ENCODE data around the gene AIP. TPM values are rescaled to one million over a fixed set of nuclear protein-coding genes. Genes with fewer than 3 reads are reported as not detected.

The AIP gene
- total RNA-seq, 1 experiment from 2014 or later, result 61.0 TPM

GRCh38 chr11:67433536-67434394 lies 49.1 kb upstream of the AIP start (continued):
- TF ChIP-seq TCF7L2 (IDR thresholded peaks at IDR 0.05; ENCODE audit: borderline replicate concordance, extremely low read depth, insufficient read depth, insufficient read length) (no peak), SP1 (IDR thresholded peaks at IDR 0.05; ENCODE audit: low read depth) (no peak), JUND (IDR thresholded peaks at IDR 0.05) (no peak)

DNA sequence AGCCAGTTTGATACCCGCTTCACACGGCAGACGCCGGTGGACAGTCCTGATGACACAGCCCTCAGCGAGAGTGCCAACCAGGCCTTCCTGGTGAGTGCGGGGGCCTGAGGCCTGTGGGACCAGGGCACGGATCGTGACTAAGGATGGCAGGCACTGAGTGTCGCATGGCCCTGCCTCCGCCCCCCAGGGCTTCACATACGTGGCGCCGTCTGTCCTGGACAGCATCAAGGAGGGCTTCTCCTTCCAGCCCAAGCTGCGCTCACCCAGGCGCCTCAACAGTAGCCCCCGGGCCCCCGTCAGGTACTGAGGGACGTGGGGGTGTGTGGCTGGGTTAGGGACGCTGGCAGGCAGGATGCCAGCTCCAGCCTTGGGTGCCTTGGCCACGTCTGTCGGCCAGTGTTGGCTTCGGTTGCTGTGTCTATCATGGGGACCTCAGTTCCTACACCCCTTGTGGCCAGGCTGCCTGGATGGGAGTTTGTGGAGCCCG lies 48.4 kb upstream of the AIP start:
- Histone ChIP-seq H3K36me3 (ENCODE audit: control insufficient read depth in 1 of 2, insufficient read depth in 2 of 2, low read length in 2 of 2) (peaks cover 10 to 17% of the 10 kb centered on the region in 2 experiments; a peak in 3 of 4 replicates), H3K4me3 (replicated peaks in 1 of 2; ENCODE audit: low read depth in 1 of 2, low read length in 2 of 2) (no peak overlapping the region), H2AFZ (ENCODE audit: low read depth, low read length, poor library complexity, severe bottlenecking) (no peak overlapping the region), H3K4me1 (ENCODE audit: control insufficient read depth in 1 of 2, insufficient read depth in 2 of 2, low read length in 2 of 2) (peaks cover 5 to 13% of the 10 kb centered on the region in 2 experiments), H3K79me2 (ENCODE audit: insufficient read depth, low read length) (peaks cover 15% of the 10 kb centered on the region), H3K27me3 (ENCODE audit: insufficient read depth, low read length) (no peaks in the 10 kb centered on the region), H3K9me3 (ENCODE audit: control insufficient read depth in 1 of 2, insufficient read depth in 1 of 2, low read depth in 1 of 2, low read length in 2 of 2) (no peaks in the 10 kb centered on the region), H3K9ac (ENCODE audit: low read length) (no peak overlapping the region), H4K20me1 (ENCODE audit: insufficient read depth) (no peaks in the 10 kb centered on the region), H3K4me2 (ENCODE audit: low read length) (no peak overlapping the region), H3K9me2 (ENCODE audit: insufficient read depth) (no peaks in the 10 kb centered on the region), H3K27ac (ENCODE audit: low read depth, low read length) (no peak overlapping the region)
- ChIA-PET POLR2A (no interaction called here), RAD21 (ENCODE audit: low non-redundant PET in 1 of 2, low total read pairs in 2 of 2, uncharacterized antibody in 2 of 2, unreplicated experiment in 2 of 2) (no interaction called here), CTCF (no interaction called here)
- BruUV-seq (replicated peaks), result no TSS peak
- intact Hi-C loops (cut with micrococcal nuclease), result no loop called here
- TF ChIP-seq EGR1 (IDR thresholded peaks at IDR 0.05; ENCODE audit: low read depth), result no peak
- no peak for TF ChIP-seq CEBPB (IDR thresholded peaks at IDR 0.05; ENCODE audit: low read depth)
- no peak for TF ChIP-seq POLR2AphosphoS5 (IDR thresholded peaks at IDR 0.05; ENCODE audit: low read depth, low read length)
- TF ChIP-seq, protein P1, sequence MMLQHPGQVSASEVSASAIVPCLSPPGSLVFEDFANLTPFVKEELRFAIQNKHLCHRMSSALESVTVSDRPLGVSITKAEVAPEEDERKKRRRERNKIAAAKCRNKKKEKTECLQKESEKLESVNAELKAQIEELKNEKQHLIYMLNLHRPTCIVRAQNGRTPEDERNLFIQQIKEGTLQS (IDR thresholded peaks at IDR 0.05), result no peak
- TF ChIP-seq EZH2 (IDR thresholded peaks at IDR 0.05), result no peak
- TF ChIP-seq CTCF (IDR thresholded peaks at IDR 0.05 in 2 of 3, conservative IDR thresholded peaks at IDR 0.05 in 1 of 3; ENCODE audit: borderline replicate concordance in 1 of 3, insufficient read depth in 1 of 3, low read depth in 2 of 3, low read length in 2 of 3), result no peak
- TF ChIP-seq, protein P2, sequence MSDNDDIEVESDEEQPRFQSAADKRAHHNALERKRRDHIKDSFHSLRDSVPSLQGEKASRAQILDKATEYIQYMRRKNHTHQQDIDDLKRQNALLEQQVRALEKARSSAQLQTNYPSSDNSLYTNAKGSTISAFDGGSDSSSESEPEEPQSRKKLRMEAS (IDR thresholded peaks at IDR 0.05), result no peak
- no peak for TF ChIP-seq FOSL1 (IDR thresholded peaks at IDR 0.05; ENCODE audit: low read depth)
- ATAC-seq, result no peak
- no peak for DNase-seq (ENCODE audit: low read depth, low spot score)

Data from HCT116 (cell line).